ENCODE data around the gene STARD13.
"Not testable (repeated sequence)": the region's sequence is repeated elsewhere in the genome, so short reads cannot be mapped to it uniquely, and the experiment has no call there.

STARD13 gene

GRCh38 chr13:33168321-33168960, 117.1 kb downstream of the STARD13 start:
- H2BK120ac ChIP-seq (ENCODE audit: low read depth, low read length): no peak overlapping the region
- no peak overlapping the region for H3K56ac ChIP-seq (ENCODE audit: low read length)
- WGBS (ENCODE audit: extremely low coverage, insufficient coverage, low lambda C conversion rate): no CpG with 5 or more reads among the region's 5 CpGs
- H3K79me2 ChIP-seq (ENCODE audit: control insufficient read depth, insufficient read depth, low read length): no peaks in the 10 kb centered on the region
- H3K4ac ChIP-seq (ENCODE audit: low read depth, low read length): no peak overlapping the region
- no peak overlapping the region for H4K8ac ChIP-seq (ENCODE audit: low read depth, low read length)
- H3K4me3 ChIP-seq (ENCODE audit: low read length): no peak overlapping the region
- H2BK15ac ChIP-seq (replicated peaks; ENCODE audit: low read depth): no peak overlapping the region
- H4K5ac ChIP-seq (ENCODE audit: low read length): no peak overlapping the region
- no peak overlapping the region for H2AK5ac ChIP-seq (ENCODE audit: low read length)
- no peak overlapping the region for H3K23ac ChIP-seq (ENCODE audit: low read length)
- H3K79me1 ChIP-seq (ENCODE audit: low read length): no peaks in the 10 kb centered on the region
- no peak overlapping the region for H2BK5ac ChIP-seq (ENCODE audit: low read length)
- H3K4me1 ChIP-seq (ENCODE audit: control insufficient read depth, low read depth, low read length): no peaks in the 10 kb centered on the region
- H3K36me3 ChIP-seq (ENCODE audit: control insufficient read depth, insufficient read depth, low read length): no peaks in the 10 kb centered on the region
- no peaks in the 10 kb centered on the region for H3K27me3 ChIP-seq (ENCODE audit: insufficient read depth, low read length, poor library complexity)
- H3K4me2 ChIP-seq (ENCODE audit: low read length): no peak overlapping the region
- no peak overlapping the region for H3K9ac ChIP-seq (ENCODE audit: low read length)
- no peak overlapping the region for H3K18ac ChIP-seq (ENCODE audit: low read length)
- H3K27ac ChIP-seq (ENCODE audit: low read depth, low read length): no peak overlapping the region
- no peak for DNase-seq

GRCh38 chr13:33167491-33167890, 118.1 kb downstream of the STARD13 start:
- no peaks in the 10 kb centered on the region for H3K36me3 ChIP-seq (ENCODE audit: control insufficient read depth, insufficient read depth, low read length)
- H2BK5ac ChIP-seq (ENCODE audit: low read length): no peak overlapping the region
- H3K79me1 ChIP-seq (ENCODE audit: low read length): no peaks in the 10 kb centered on the region
- no peak overlapping the region for H4K8ac ChIP-seq (ENCODE audit: low read depth, low read length)
- no CpG with 5 or more reads among the region's 12 CpGs for WGBS (ENCODE audit: extremely low coverage, insufficient coverage, low lambda C conversion rate)
- H2BK120ac ChIP-seq (ENCODE audit: low read depth, low read length): no peak overlapping the region
- H2AK5ac ChIP-seq (ENCODE audit: low read length): no peak overlapping the region
- H4K5ac ChIP-seq (ENCODE audit: low read length): no peak overlapping the region
- no peak overlapping the region for H3K18ac ChIP-seq (ENCODE audit: low read length)
- H3K23ac ChIP-seq (ENCODE audit: low read length): no peak overlapping the region
- H3K27me3 ChIP-seq (ENCODE audit: insufficient read depth, low read length, poor library complexity): no peaks in the 10 kb centered on the region
- no peak for DNase-seq
- H3K27ac ChIP-seq (ENCODE audit: low read depth, low read length): no peak overlapping the region
- no peak overlapping the region for H2BK15ac ChIP-seq (replicated peaks; ENCODE audit: low read depth)
- H3K4me2 ChIP-seq (ENCODE audit: low read length): no peak overlapping the region
- no peak overlapping the region for H3K9ac ChIP-seq (ENCODE audit: low read length)
- H3K4me1 ChIP-seq (ENCODE audit: control insufficient read depth, low read depth, low read length): no peaks in the 10 kb centered on the region
- H3K79me2 ChIP-seq (ENCODE audit: control insufficient read depth, insufficient read depth, low read length): no peaks in the 10 kb centered on the region
- H3K4ac ChIP-seq (ENCODE audit: low read depth, low read length): no peak overlapping the region
- H3K4me3 ChIP-seq (ENCODE audit: low read length): no peak overlapping the region
- no peak overlapping the region for H3K56ac ChIP-seq (ENCODE audit: low read length)

GRCh38 chr13:33165787-33166186, 119.8 kb downstream of the STARD13 start:
- Histone ChIP-seq H3K4ac (ENCODE audit: low read depth, low read length) (no peak overlapping the region), H2BK120ac (ENCODE audit: low read depth, low read length) (no peak overlapping the region), H3K4me1 (ENCODE audit: control insufficient read depth, low read depth, low read length) (no peaks in the 10 kb centered on the region), H3K4me3 (ENCODE audit: low read length) (no peak overlapping the region), H3K36me3 (ENCODE audit: control insufficient read depth, insufficient read depth, low read length) (no peaks in the 10 kb centered on the region), H2AK5ac (ENCODE audit: low read length) (no peak overlapping the region), H3K27me3 (ENCODE audit: insufficient read depth, low read length, poor library complexity) (no peaks in the 10 kb centered on the region), H3K23ac (ENCODE audit: low read length) (no peak overlapping the region), H4K5ac (ENCODE audit: low read length) (no peak overlapping the region), H2BK15ac (replicated peaks; ENCODE audit: low read depth) (no peak overlapping the region), H2BK5ac (ENCODE audit: low read length) (no peak overlapping the region), H3K79me2 (ENCODE audit: control insufficient read depth, insufficient read depth, low read length) (no peaks in the 10 kb centered on the region), H3K79me1 (ENCODE audit: low read length) (no peaks in the 10 kb centered on the region), H3K27ac (ENCODE audit: low read depth, low read length) (no peak overlapping the region), H3K4me2 (ENCODE audit: low read length) (no peak overlapping the region), H3K56ac (ENCODE audit: low read length) (no peak overlapping the region), H4K8ac (ENCODE audit: low read depth, low read length) (no peak overlapping the region), H3K18ac (ENCODE audit: low read length) (no peak overlapping the region), H3K9ac (ENCODE audit: low read length) (no peak overlapping the region)
- no CpG with 5 or more reads among the region's 2 CpGs for WGBS (ENCODE audit: extremely low coverage, insufficient coverage, low lambda C conversion rate)
- DNase-seq: no peak

- Histone ChIP-seq H3K27me3 (ENCODE audit: insufficient read depth, low read length, poor library complexity) (no peaks in the 10 kb centered on the region), H2BK15ac (replicated peaks; ENCODE audit: low read depth) (no peak overlapping the region), H3K27ac (ENCODE audit: low read depth, low read length) (no peak overlapping the region), H2BK5ac (ENCODE audit: low read length) (no peak overlapping the region), H3K79me1 (ENCODE audit: low read length) (no peaks in the 10 kb centered on the region), H3K18ac (ENCODE audit: low read length) (no peak overlapping the region), H2AK5ac (ENCODE audit: low read length) (no peak overlapping the region), H3K4ac (ENCODE audit: low read depth, low read length) (no peak overlapping the region), H3K4me2 (ENCODE audit: low read length) (no peak overlapping the region), H4K8ac (ENCODE audit: low read depth, low read length) (no peak overlapping the region), H3K4me3 (ENCODE audit: low read length) (no peak overlapping the region), H3K4me1 (ENCODE audit: control insufficient read depth, low read depth, low read length) (no peaks in the 10 kb centered on the region), H3K79me2 (ENCODE audit: control insufficient read depth, insufficient read depth, low read length) (no peaks in the 10 kb centered on the region), H3K23ac (ENCODE audit: low read length) (no peak overlapping the region), H3K56ac (ENCODE audit: low read length) (no peak overlapping the region), H2BK120ac (ENCODE audit: low read depth, low read length) (no peak overlapping the region), H3K36me3 (ENCODE audit: control insufficient read depth, insufficient read depth, low read length) (no peaks in the 10 kb centered on the region), H3K9ac (ENCODE audit: low read length) (no peak overlapping the region), H4K5ac (ENCODE audit: low read length) (no peak overlapping the region)
- DNase-seq: no peak
- WGBS (ENCODE audit: extremely low coverage, insufficient coverage, low lambda C conversion rate): no CpG with 5 or more reads among the region's 2 CpGs
Observed at GRCh38 chr13:33164331-33164730, 121.2 kb downstream of the STARD13 start.

- H2BK15ac ChIP-seq (replicated peaks; ENCODE audit: low read depth); H3K23ac ChIP-seq (ENCODE audit: low read length); H3K9ac ChIP-seq (ENCODE audit: low read length); H3K79me1 ChIP-seq (ENCODE audit: low read length); H3K4me3 ChIP-seq (ENCODE audit: low read length); H3K79me2 ChIP-seq (ENCODE audit: control insufficient read depth, insufficient read depth, low read length); H3K56ac ChIP-seq (ENCODE audit: low read length); DNase-seq; H3K4me2 ChIP-seq (ENCODE audit: low read length); H3K4ac ChIP-seq (ENCODE audit: low read depth, low read length); H2BK120ac ChIP-seq (ENCODE audit: low read depth, low read length); H3K18ac ChIP-seq (ENCODE audit: low read length); H4K8ac ChIP-seq (ENCODE audit: low read depth, low read length); H2AK5ac ChIP-seq (ENCODE audit: low read length); H3K36me3 ChIP-seq (ENCODE audit: control insufficient read depth, insufficient read depth, low read length); H3K27me3 ChIP-seq (ENCODE audit: insufficient read depth, low read length, poor library complexity); H3K4me1 ChIP-seq (ENCODE audit: control insufficient read depth, low read depth, low read length); H3K27ac ChIP-seq (ENCODE audit: low read depth, low read length); H4K5ac ChIP-seq (ENCODE audit: low read length); H2BK5ac ChIP-seq (ENCODE audit: low read length): not testable (repeated sequence)
- WGBS (ENCODE audit: extremely low coverage, insufficient coverage, low lambda C conversion rate): no CpG with 5 or more reads among the region's 2 CpGs
Observed at GRCh38 chr13:33162725-33163124, 122.8 kb downstream of the STARD13 start.

GRCh38 chr13:33158816-33159215, 126.7 kb downstream of the STARD13 start:
- no CpG with 5 or more reads among the region's 8 CpGs for WGBS (ENCODE audit: extremely low coverage, insufficient coverage, low lambda C conversion rate)
- no peak overlapping the region for H3K4ac ChIP-seq (ENCODE audit: low read depth, low read length)
- no peaks in the 10 kb centered on the region for H3K27me3 ChIP-seq (ENCODE audit: insufficient read depth, low read length, poor library complexity)
- H3K36me3 ChIP-seq (ENCODE audit: control insufficient read depth, insufficient read depth, low read length): no peaks in the 10 kb centered on the region
- no peaks in the 10 kb centered on the region for H3K79me1 ChIP-seq (ENCODE audit: low read length)
- H3K56ac ChIP-seq (ENCODE audit: low read length): no peak overlapping the region
- no peak overlapping the region for H2BK15ac ChIP-seq (replicated peaks; ENCODE audit: low read depth)
- no peaks in the 10 kb centered on the region for H3K79me2 ChIP-seq (ENCODE audit: control insufficient read depth, insufficient read depth, low read length)
- H3K23ac ChIP-seq (ENCODE audit: low read length): no peak overlapping the region
- no peak overlapping the region for H2BK120ac ChIP-seq (ENCODE audit: low read depth, low read length)
- H4K5ac ChIP-seq (ENCODE audit: low read length): no peak overlapping the region
- no peak overlapping the region for H3K4me2 ChIP-seq (ENCODE audit: low read length)
- no peak overlapping the region for H3K4me3 ChIP-seq (ENCODE audit: low read length)
- no peak overlapping the region for H2AK5ac ChIP-seq (ENCODE audit: low read length)
- no peak overlapping the region for H4K8ac ChIP-seq (ENCODE audit: low read depth, low read length)
- no peaks in the 10 kb centered on the region for H3K4me1 ChIP-seq (ENCODE audit: control insufficient read depth, low read depth, low read length)
- H2BK5ac ChIP-seq (ENCODE audit: low read length): no peak overlapping the region
- no peak overlapping the region for H3K9ac ChIP-seq (ENCODE audit: low read length)
- no peak overlapping the region for H3K27ac ChIP-seq (ENCODE audit: low read depth, low read length)
- DNase-seq: no peak
- no peak overlapping the region for H3K18ac ChIP-seq (ENCODE audit: low read length)
